Activated CD4-positive, alpha-beta T cell treated with anti-CD3 and anti-CD28 coated beads, Interleukin-2, Interleukin-6, amounts not matched to agents 100 ng/mL and 50 ng/mL, durations not matched to agents 16 hours and 8 hours (primary cell): ENCODE measurements around the gene NMRK2.
A peak's percentile ranks its signal among the peaks of the same experiment; 100 is the strongest.
"Not testable (repeated sequence)": the region's sequence is repeated elsewhere in the genome, so short reads cannot be mapped to it uniquely, and the experiment has no call there.

ENCODE experiments used
- DNase-seq: peaks from one replicate; pipeline ENCODE4 v3.0.0-alpha.2; 2020

The NMRK2 gene

GRCh38 chr19:3966051-3967017, 33.5 kb downstream of the NMRK2 start:
- no peak for DNase-seq

DNA sequence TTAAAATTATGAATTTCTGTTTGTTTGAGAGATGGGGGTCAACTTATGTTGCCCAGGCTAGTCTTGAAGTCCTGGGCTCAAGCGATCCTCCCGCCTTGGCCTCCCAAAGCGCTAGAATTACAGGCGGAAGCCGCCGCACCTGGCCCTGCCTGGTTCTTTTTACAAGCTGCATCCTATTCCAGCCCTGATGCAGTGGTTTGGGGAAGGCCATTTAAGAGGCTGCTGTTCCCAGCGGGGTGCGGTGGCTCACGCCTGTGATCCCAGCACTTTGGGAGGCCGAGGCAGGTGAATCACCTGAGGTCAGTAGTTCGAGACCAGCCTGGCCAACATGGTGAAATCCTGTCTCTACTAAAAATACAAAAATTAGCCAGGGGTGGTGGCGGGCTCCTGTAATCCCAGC, 35.1 kb downstream of the NMRK2 start:
- DNase-seq, result not testable (repeated sequence)

- DNase-seq, result no peak
These were observed 35.9 kb downstream of the NMRK2 start for GRCh38 chr19:3968556-3969434.

GRCh38 chr19:3969435-3970312, 36.8 kb downstream of the NMRK2 start:
- DNase-seq, result no peak

DNA sequence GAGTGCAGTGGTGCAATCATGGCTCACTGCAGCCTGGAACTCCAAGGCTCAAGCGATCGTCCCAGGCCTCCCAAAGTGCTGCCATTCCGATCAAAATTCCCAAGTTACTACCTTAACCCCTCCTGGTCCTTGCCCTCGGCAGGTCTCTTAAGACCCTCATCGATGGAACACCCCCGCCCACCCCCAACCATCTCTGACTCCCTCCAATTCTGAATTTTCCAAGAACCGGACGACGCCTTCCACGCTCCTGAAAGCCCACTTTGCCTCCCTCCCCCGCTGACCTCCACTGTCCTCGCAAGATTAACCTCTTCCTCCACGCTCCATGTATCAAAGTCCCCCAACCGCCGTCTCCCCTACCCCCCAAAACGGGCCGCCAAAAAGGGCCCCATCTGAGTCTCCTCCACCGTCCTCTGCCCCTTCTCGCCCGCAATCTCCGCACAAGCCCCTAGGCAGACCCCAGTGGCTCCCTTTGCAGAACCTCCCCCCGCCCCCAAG, 37.5 kb downstream of the NMRK2 start:
- no peak for DNase-seq

DNA sequence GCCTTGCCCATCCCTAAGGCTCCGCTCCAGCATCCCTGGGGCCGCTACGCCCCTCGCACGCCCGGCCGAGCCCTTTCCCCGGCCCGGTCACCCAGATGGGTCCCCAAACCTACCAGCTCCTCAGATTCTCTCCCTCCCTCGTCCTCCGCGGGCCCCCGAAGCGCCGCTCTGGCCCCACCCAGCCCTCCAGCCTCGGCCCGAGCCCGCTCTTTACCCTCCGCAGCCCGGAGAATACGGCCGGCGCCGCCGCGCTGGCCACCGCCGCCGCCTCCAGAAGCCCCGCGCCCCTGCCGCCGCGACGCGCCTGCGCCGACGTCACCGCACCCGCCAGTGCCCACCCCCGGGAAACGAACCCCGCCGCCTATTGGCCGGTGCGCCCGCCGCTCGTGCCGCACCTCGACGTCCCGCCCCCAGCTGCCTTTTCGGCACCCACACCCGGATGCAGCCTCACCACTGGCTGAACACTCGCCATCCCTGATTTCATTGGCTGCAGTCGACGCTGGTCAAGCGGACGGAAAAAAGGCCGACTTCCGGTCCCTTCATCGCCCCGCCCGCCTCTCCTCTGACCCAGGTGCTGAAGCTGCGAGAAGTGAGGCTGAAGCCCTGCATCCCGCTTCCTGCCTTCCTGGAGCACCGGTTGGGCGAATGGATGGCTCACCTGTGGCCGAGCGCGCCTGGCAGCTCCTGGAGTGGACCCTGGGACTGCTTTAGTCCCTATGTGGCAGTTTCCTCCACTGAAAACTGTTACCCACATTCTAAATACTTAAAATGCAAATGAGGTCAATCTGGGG, 38.1 kb downstream of the NMRK2 start, which contains the start of gene DAPK3:
Gene DAPK3, minus strand, starts transcription at position 292 of the 791 bp plus-strand sequence. CDS start 1,364 bp downstream, outside the sequence.
- DNase-seq, result peak; percentile 99

DNA sequence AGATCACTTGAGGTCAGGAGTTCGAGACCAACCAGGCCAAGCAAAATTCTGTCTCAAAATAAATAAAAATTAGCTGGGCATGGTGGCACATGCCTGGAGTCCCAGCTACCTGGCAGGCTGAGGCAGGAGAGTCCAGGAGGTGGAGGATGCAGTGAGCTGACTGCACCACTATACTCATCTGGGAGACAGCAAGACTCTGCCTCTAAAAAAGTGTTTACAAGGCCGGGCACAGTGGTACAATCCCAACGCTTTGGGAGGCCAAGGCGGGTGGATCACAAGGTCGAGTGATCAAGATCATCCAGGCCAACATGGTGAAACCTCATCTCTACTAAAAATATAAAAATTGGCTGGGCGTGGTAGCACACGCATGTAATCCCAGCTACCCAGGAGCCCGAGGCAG, 42.3 kb downstream of the NMRK2 start:
- no peak for DNase-seq

- no peak for DNase-seq
These were observed 42.8 kb downstream of the NMRK2 start for GRCh38 chr19:3975637-3976087.

GRCh38 chr19:3976495-3977241, 43.8 kb downstream of the NMRK2 start:
- no peak for DNase-seq

DNA sequence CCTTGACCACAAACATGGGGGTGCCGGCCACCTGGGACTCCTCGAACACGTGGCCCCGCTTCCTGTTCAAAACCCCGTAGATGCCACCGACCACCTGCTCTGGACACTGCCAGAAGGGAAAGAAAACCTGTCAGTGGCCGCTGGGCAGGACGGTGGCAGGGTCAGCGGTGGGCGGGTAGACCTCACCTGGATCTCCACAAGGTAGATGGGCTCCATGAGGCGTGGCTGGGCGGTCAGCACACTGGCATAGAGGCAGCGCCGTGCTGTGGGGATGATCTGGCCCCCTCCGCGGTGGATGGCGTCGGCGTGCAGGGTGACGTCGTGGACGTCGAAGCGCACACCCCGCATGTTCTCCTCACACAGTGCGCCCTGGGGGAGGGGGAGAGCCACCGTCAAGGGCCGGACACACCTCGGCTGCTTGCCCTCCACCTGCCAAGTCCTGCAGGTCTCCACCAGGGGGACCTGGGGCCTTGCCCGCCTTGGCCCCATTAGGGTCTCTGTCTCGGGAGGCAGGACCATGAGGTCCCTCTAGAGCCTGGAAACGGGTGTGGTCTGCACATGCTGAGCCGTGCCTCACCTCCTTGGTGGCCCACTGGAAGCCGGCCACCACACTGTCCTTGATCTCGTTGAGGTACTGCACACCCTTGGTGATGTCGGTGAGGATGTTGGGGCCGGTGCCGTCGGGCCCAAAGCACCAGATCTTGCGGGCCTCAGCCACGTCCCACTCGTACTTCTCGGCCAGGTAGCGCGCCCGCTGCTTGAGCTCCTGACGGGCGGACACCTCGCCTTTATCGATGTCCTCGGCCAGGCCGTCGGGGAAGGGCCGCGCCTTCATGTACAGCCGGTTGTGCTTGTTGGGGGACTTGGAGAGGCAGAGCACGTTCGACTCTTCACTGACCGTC, 44.6 kb downstream of the NMRK2 start:
- peak; percentile 20 for DNase-seq

DNA sequence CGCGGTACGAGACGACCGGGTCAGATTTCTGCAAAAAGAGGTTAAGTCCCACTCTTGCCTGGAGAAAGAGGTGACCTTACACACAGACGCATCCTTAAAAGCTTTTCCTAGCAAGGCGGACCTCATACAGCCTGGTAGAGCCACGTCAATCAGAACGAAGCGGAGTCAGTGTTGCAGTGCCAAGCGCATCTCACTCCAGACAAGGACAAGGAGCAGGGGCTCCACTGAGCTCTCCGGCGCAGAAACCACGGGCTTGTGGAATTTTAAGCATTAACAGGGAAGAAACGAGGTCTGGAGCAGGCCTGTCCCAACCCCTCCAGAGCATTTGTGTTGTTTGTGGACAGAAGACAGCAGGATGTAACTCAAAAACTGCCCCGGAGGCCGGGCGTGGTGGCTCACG, 45.3 kb downstream of the NMRK2 start:
- no peak for DNase-seq

DNA sequence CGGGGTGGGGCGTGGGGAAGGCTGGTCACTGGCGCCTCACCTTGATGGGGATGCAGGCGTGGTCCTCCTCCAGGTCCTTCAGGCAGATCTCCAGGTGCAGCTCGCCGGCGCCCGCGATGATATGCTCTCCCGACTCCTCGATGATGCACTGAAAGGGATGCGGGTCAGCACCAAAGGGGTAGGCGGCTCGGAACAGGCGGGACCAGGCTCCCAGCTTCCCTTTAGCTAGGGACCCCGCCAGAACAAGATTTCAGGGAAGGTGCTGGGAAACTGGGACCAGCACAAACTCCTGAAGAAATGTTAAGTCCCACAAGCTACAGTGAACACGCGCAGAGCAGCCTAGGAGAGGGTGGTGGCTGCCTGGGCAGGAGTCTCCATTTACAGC, 46.4 kb downstream of the NMRK2 start:
- no peak for DNase-seq

- DNase-seq, result peak; percentile 18
These were observed 46.9 kb downstream of the NMRK2 start for GRCh38 chr19:3979674-3980352.

GRCh38 chr19:3980353-3981251, 47.7 kb downstream of the NMRK2 start:
- no peak for DNase-seq

DNA sequence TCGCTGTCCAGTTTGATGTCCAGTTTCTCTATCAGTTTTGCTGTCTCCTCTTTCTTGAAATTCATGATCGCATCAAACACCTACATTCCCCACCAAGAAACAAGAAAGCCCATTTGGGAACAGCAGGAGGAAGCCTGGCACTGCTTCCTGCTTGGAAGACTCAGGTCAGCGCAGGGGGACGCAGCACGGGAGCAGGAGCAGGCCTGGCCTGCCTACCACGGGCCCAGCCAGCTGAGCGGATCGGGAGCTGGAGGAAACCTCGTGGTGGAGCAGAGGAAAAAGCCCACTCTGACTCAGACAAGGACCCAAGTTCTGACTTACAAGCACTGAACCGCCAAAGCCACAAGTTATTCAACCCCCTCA, 48.5 kb downstream of the NMRK2 start:
- DNase-seq, result peak; percentile 6

GRCh38 chr19:3981736-3982681, 49.1 kb downstream of the NMRK2 start:
- no peak for DNase-seq
